Naive thymus-derived CD4-positive, alpha-beta T cell (primary cell): ENCODE measurements around the gene OAF. TPM values are rescaled to one million over a fixed set of nuclear protein-coding genes. Genes with fewer than 3 reads are reported as not detected.

ENCODE experiments used
- ATAC-seq: fragments of 150-1000 bp; cut with Tn5 transposase; 2 replicates; pipeline ENCODE4 v1.10.0; 2021; ENCODE audit warnings: mild to moderate bottlenecking, moderate library complexity
- CTCF ChIA-PET: fragments of 350-600 bp; sonication (Branson Sonifier 250); formaldehyde crosslinking; loops from one replicate; lab custom pipeline; 2021; ENCODE audit warnings: antibody characterized with exemption; lab: Charles Lee
- POLR2A ChIA-PET: fragments of 350-600 bp; sonication (Branson Sonifier 250); formaldehyde crosslinking; loops from one replicate; lab custom pipeline; 2021; ENCODE audit warnings: antibody characterized with exemption, inconsistent platforms; lab: Charles Lee
- DNase-seq, 9 donors: peaks; one replicate each; pipeline versions ENCODE4 v3.0.0 to v3.0.0-alpha.2; 2020 to 2022; ENCODE audit warnings: mixed read lengths in 1 of 9
- H3K27ac ChIP-seq: one replicate; pipeline ENCODE4 v1.7.0; 2013; ENCODE audit warnings: mild to moderate bottlenecking, low read depth, low read length, moderate library complexity
- H3K27me3 ChIP-seq, 2 donors: one replicate each; pipeline ENCODE4 v1.7.0; 2013; ENCODE audit warnings: low read length in 2 of 2, mild to moderate bottlenecking in 2 of 2, moderate library complexity in 2 of 2; ENCODE audit not compliant: control insufficient read depth in 2 of 2, insufficient read depth in 2 of 2
- H3K36me3 ChIP-seq, 3 experiments: 1 replicate in 2 of 3; 2 replicates in 1 of 3; pipeline ENCODE4 v1.7.0; 2013; ENCODE audit warnings: low read length in 3 of 3, mild to moderate bottlenecking in 3 of 3, moderate library complexity in 1 of 3; ENCODE audit not compliant: insufficient read depth in 3 of 3, control insufficient read depth in 2 of 3
- H3K4me1 ChIP-seq, 2 donors: one replicate each; pipeline ENCODE4 v1.7.0; 2013; ENCODE audit warnings: low read length in 2 of 2, mild to moderate bottlenecking in 2 of 2, moderate library complexity in 1 of 2; ENCODE audit not compliant: control insufficient read depth in 2 of 2, insufficient read depth in 2 of 2
- H3K4me3 ChIP-seq: 2 replicates; pipeline ENCODE4 v1.7.0; 2013; ENCODE audit warnings: mild to moderate bottlenecking, low read length
- H3K9me3 ChIP-seq, 3 experiments: 1 replicate in 2 of 3; 2 replicates in 1 of 3; pipeline ENCODE4 v1.7.0; 2013; ENCODE audit warnings: low read length in 3 of 3; ENCODE audit not compliant: control insufficient read depth in 2 of 3
- H3K27ac Mint-ChIP-seq, 9 donors: one replicate each; pipeline ENCODE4 v1.8.0; 2020 to 2022; ENCODE audit warnings: mixed read lengths in 9 of 9, mild to moderate bottlenecking in 8 of 9, moderate library complexity in 5 of 9, inconsistent platforms in 2 of 9
- H3K27me3 Mint-ChIP-seq, 5 donors: one replicate each; pipeline ENCODE4 v1.8.0; 2021 to 2022; ENCODE audit warnings: mixed read lengths in 5 of 5, mild to moderate bottlenecking in 1 of 5
- H3K36me3 Mint-ChIP-seq, 5 donors: one replicate each; pipeline ENCODE4 v1.8.0; 2020 to 2022; ENCODE audit warnings: mixed read lengths in 5 of 5, mild to moderate bottlenecking in 3 of 5, inconsistent platforms in 1 of 5
- H3K4me1 Mint-ChIP-seq, 7 donors: one replicate each; pipeline ENCODE4 v1.8.0; 2020 to 2022; ENCODE audit warnings: mixed read lengths in 7 of 7, mild to moderate bottlenecking in 3 of 7, inconsistent platforms in 1 of 7
- H3K4me3 Mint-ChIP-seq, 10 donors: one replicate each; pipeline ENCODE4 v1.8.0; 2020 to 2022; ENCODE audit warnings: mild to moderate bottlenecking in 10 of 10, mixed read lengths in 10 of 10, moderate library complexity in 6 of 10, inconsistent platforms in 2 of 10
- H3K9me3 Mint-ChIP-seq, 11 donors: one replicate each; pipeline ENCODE4 v1.8.0; 2020 to 2022; ENCODE audit warnings: mixed read lengths in 11 of 11, mild to moderate bottlenecking in 4 of 11, inconsistent platforms in 1 of 11, moderate library complexity in 1 of 11
- intact Hi-C, 2 donors: fragments of 100-400 bp; cut with micrococcal nuclease; formaldehyde crosslinking; loops; one replicate each; pipeline ENCODE4 v1.15.1; 2023
- polyA plus RNA-seq, 2 donors: library from polyadenylated mRNA; unstranded; fragments of 300-500 nt; fragmentation: Illumina TruSeq; gene quantifications; one replicate each; pipeline ENCODE4 v1.2.3, GENCODE V29; 2021
- total RNA-seq, 6 experiments: library from RNA in 5 of 6; stranded (reverse) in 5 of 6; gene quantifications; 1 replicate in 5 of 6; 2 replicates in 1 of 6; pipeline ENCODE4 v1.2.3 and lab custom pipeline; 2021 to 2026

The OAF gene
- total and polyA plus RNA-seq, 7 experiments from 2014 or later: 3.2 to 21.2 (median 4.6) TPM

GRCh38 chr11:120183701-120184141, 27.1 kb upstream of the OAF start:
- Mint-ChIP-seq H3K4me1 (peaks cover 0 to 2% (median 0%) of the 10 kb centered on the region in 7 donors), H3K27me3 (peaks cover 0 to 16% (median 0%) of the 10 kb centered on the region in 5 donors), H3K4me3 (no peak overlapping the region), H3K27ac (no peak overlapping the region), H3K36me3 (no peaks in the 10 kb centered on the region), H3K9me3 (peaks cover 0 to 2% (median 0%) of the 10 kb centered on the region in 11 donors)
- POLR2A ChIA-PET: no interaction called here
- ATAC-seq (no peak), DNase-seq (no peak)
- CTCF ChIA-PET: no interaction called here
- intact Hi-C loops: no loop called here
- Histone ChIP-seq H3K4me1 (no peaks in the 10 kb centered on the region), H3K4me3 (no peak overlapping the region), H3K27ac (no peak overlapping the region), H3K9me3 (no peaks in the 10 kb centered on the region), H3K36me3 (no peaks in the 10 kb centered on the region), H3K27me3 (no peaks in the 10 kb centered on the region)

GRCh38 chr11:120184371-120184945, 26.4 kb upstream of the OAF start:
- H3K4me3 ChIP-seq: no peak overlapping the region
- no peaks in the 10 kb centered on the region for H3K9me3 ChIP-seq
- H3K27me3 ChIP-seq: no peaks in the 10 kb centered on the region
- intact Hi-C loops: no loop called here
- DNase-seq (no peak), ATAC-seq (no peak)
- H3K4me3 Mint-ChIP-seq: no peak overlapping the region
- H3K27ac Mint-ChIP-seq: no peak overlapping the region
- ChIA-PET POLR2A (no interaction called here), CTCF (no interaction called here)
- H3K4me1 Mint-ChIP-seq: peaks cover 0 to 2% (median 0%) of the 10 kb centered on the region in 7 donors
- no peaks in the 10 kb centered on the region for H3K36me3 ChIP-seq
- peaks cover 0 to 16% (median 0%) of the 10 kb centered on the region in 5 donors for H3K27me3 Mint-ChIP-seq
- H3K36me3 Mint-ChIP-seq: no peaks in the 10 kb centered on the region
- no peaks in the 10 kb centered on the region for H3K4me1 ChIP-seq
- H3K27ac ChIP-seq: no peak overlapping the region
- H3K9me3 Mint-ChIP-seq: peaks cover 0 to 2% (median 0%) of the 10 kb centered on the region in 11 donors

- peak in 1 of 9 donors; percentile 4 for DNase-seq
- H3K36me3 ChIP-seq: no peaks in the 10 kb centered on the region
- H3K4me1 Mint-ChIP-seq: peaks cover 0 to 2% (median 0%) of the 10 kb centered on the region in 7 donors
Measured at GRCh38 chr11:120184946-120185705, 25.7 kb upstream of the OAF start.

GRCh38 chr11:120185706-120186455, 25.0 kb upstream of the OAF start:
- CTCF ChIA-PET: no interaction called here
- H3K27ac Mint-ChIP-seq: no peak overlapping the region

More at GRCh38 chr11:120184946-120185705, 25.7 kb upstream of the OAF start:
- no peak for ATAC-seq
- no peak overlapping the region for H3K27ac Mint-ChIP-seq
- ChIA-PET POLR2A (no interaction called here), CTCF (no interaction called here)
- no peaks in the 10 kb centered on the region for H3K36me3 Mint-ChIP-seq
- no peaks in the 10 kb centered on the region for H3K27me3 ChIP-seq
- H3K9me3 Mint-ChIP-seq: peaks cover 0 to 2% (median 0%) of the 10 kb centered on the region in 11 donors
- H3K27me3 Mint-ChIP-seq: peaks cover 0 to 18% (median 0%) of the 10 kb centered on the region in 5 donors
- no peak overlapping the region for H3K4me3 ChIP-seq
- H3K27ac ChIP-seq: no peak overlapping the region
- no peaks in the 10 kb centered on the region for H3K4me1 ChIP-seq
- intact Hi-C loops: no loop called here
- H3K9me3 ChIP-seq: no peaks in the 10 kb centered on the region
- H3K4me3 Mint-ChIP-seq: no peak overlapping the region

GRCh38 chr11:120186456-120186773, 24.4 kb upstream of the OAF start:
- Mint-ChIP-seq H3K36me3 (no peaks in the 10 kb centered on the region), H3K4me1 (peaks cover 0 to 2% (median 0%) of the 10 kb centered on the region in 7 donors), H3K9me3 (peaks cover 0 to 2% (median 0%) of the 10 kb centered on the region in 11 donors), H3K4me3 (no peak overlapping the region), H3K27me3 (peaks cover 0 to 26% (median 0%) of the 10 kb centered on the region in 5 donors), H3K27ac (no peak overlapping the region)
- ChIA-PET CTCF (interaction anchor here (0.6 kb wide), 1 partner anchor 830 kb away, joined by 5 read pairs; no protein-coding TSS in a partner anchor), POLR2A (no interaction called here)
- Histone ChIP-seq H3K9me3 (no peaks in the 10 kb centered on the region), H3K4me3 (no peak overlapping the region), H3K36me3 (no peaks in the 10 kb centered on the region), H3K27ac (no peak overlapping the region), H3K4me1 (no peaks in the 10 kb centered on the region), H3K27me3 (no peaks in the 10 kb centered on the region)
- no peak for DNase-seq
- intact Hi-C loops: no loop called here
- ATAC-seq: no peak

More at GRCh38 chr11:120185706-120186455, 25.0 kb upstream of the OAF start:
- H3K36me3 ChIP-seq: no peaks in the 10 kb centered on the region
- Mint-ChIP-seq H3K4me1 (peaks cover 0 to 2% (median 0%) of the 10 kb centered on the region in 7 donors), H3K36me3 (no peaks in the 10 kb centered on the region), H3K9me3 (peaks cover 0 to 2% (median 0%) of the 10 kb centered on the region in 11 donors), H3K4me3 (no peak overlapping the region), H3K27me3 (peaks cover 0 to 26% (median 0%) of the 10 kb centered on the region in 5 donors)
- H3K9me3 ChIP-seq: no peaks in the 10 kb centered on the region
- no peak overlapping the region for H3K27ac ChIP-seq
- no peak overlapping the region for H3K4me3 ChIP-seq
- intact Hi-C loops: no loop called here
- H3K4me1 ChIP-seq: no peaks in the 10 kb centered on the region
- POLR2A ChIA-PET: no interaction called here
- DNase-seq (no peak), ATAC-seq (no peak)
- H3K27me3 ChIP-seq: no peaks in the 10 kb centered on the region

GRCh38 chr11:120186774-120187591, 23.8 kb upstream of the OAF start:
- peaks cover 0 to 2% (median 0%) of the 10 kb centered on the region in 11 donors for H3K9me3 Mint-ChIP-seq
- DNase-seq: no peak
- H3K36me3 Mint-ChIP-seq: no peaks in the 10 kb centered on the region

More at GRCh38 chr11:120186774-120187591, 23.8 kb upstream of the OAF start:
- CTCF ChIA-PET: interaction anchor here (0.6 to 1.0 kb wide), 3 partner anchors 19 to 831 kb away, joined by 3 to 5 read pairs (median 3); no protein-coding TSS in a partner anchor
- no peak overlapping the region for H3K27ac ChIP-seq
- Mint-ChIP-seq H3K4me3 (no peak overlapping the region), H3K4me1 (peaks cover 0 to 2% (median 0%) of the 10 kb centered on the region in 7 donors), H3K27ac (peak overlapping the region in 1 of 9 donors; percentile 18), H3K27me3 (peaks cover 0 to 26% (median 0%) of the 10 kb centered on the region in 5 donors)
- POLR2A ChIA-PET: interaction anchor here (0.8 kb wide), 1 partner anchor 653 kb away, joined by 3 read pairs; no protein-coding TSS in a partner anchor
- H3K4me1 ChIP-seq: no peaks in the 10 kb centered on the region
- no peaks in the 10 kb centered on the region for H3K27me3 ChIP-seq
- no peaks in the 10 kb centered on the region for H3K9me3 ChIP-seq
- H3K36me3 ChIP-seq: no peaks in the 10 kb centered on the region
- H3K4me3 ChIP-seq: no peak overlapping the region
- intact Hi-C loops: no loop called here
- no peak for ATAC-seq
